T-helper 1 cell treated with Interleukin-12 subunit alpha and Interleukin-12 subunit beta and Interleukin-4 antibody, amounts not matched to agents 30 μg/mL and 1 μg/mL, for 36 hours (primary cell): Measurements from ENCODE around the gene MPP7.

Experiments
- H3K27ac Mint-ChIP-seq: one replicate; pipeline ENCODE4 v1.8.0; 2021; ENCODE audit warnings: mild to moderate bottlenecking, mixed read lengths
- H3K27me3 Mint-ChIP-seq: one replicate; pipeline ENCODE4 v1.8.0; 2021; ENCODE audit warnings: low read depth, mixed read lengths
- H3K36me3 Mint-ChIP-seq: one replicate; pipeline ENCODE4 v1.8.0; 2021; ENCODE audit warnings: low read depth, mixed read lengths
- H3K4me1 Mint-ChIP-seq: one replicate; pipeline ENCODE4 v1.8.0; 2021; ENCODE audit warnings: low read depth, mixed read lengths
- H3K4me3 Mint-ChIP-seq: one replicate; pipeline ENCODE4 v1.8.0; 2021; ENCODE audit warnings: mild to moderate bottlenecking, moderate library complexity, mixed read lengths
- H3K9me3 Mint-ChIP-seq: one replicate; pipeline ENCODE4 v1.8.0; 2021; ENCODE audit warnings: mixed read lengths

MPP7 gene

GRCh38 chr10:28269842-28270456 is 32.9 kb downstream of the MPP7 start:
- H3K4me1 Mint-ChIP-seq = no peaks in the 10 kb centered on the region
- no peak overlapping the region for H3K27ac Mint-ChIP-seq
- no peak overlapping the region for H3K4me3 Mint-ChIP-seq
- H3K36me3 Mint-ChIP-seq = no peaks in the 10 kb centered on the region
- H3K9me3 Mint-ChIP-seq = no peaks in the 10 kb centered on the region
- H3K27me3 Mint-ChIP-seq = no peaks in the 10 kb centered on the region

GRCh38 chr10:28266449-28267224 is 36.2 kb downstream of the MPP7 start:
- Mint-ChIP-seq H3K9me3 (no peaks in the 10 kb centered on the region), H3K4me3 (no peak overlapping the region), H3K27ac (no peak overlapping the region), H3K36me3 (no peaks in the 10 kb centered on the region), H3K27me3 (no peaks in the 10 kb centered on the region), H3K4me1 (no peaks in the 10 kb centered on the region)

- no peaks in the 10 kb centered on the region for H3K36me3 Mint-ChIP-seq
- H3K4me1 Mint-ChIP-seq = peaks cover 4% of the 10 kb centered on the region
- H3K27ac Mint-ChIP-seq = no peak overlapping the region
- no peak overlapping the region for H3K4me3 Mint-ChIP-seq
- H3K27me3 Mint-ChIP-seq = no peaks in the 10 kb centered on the region
- no peaks in the 10 kb centered on the region for H3K9me3 Mint-ChIP-seq
Measured at GRCh38 chr10:28263136-28263857, 39.6 kb downstream of the MPP7 start.

GRCh38 chr10:28256776-28257175 is 46.1 kb downstream of the MPP7 start:
- Mint-ChIP-seq H3K4me3 (no peak overlapping the region), H3K27ac (no peak overlapping the region)

GRCh38 chr10:28254290-28254985 is 48.4 kb downstream of the MPP7 start:
- Mint-ChIP-seq H3K4me3 (no peak overlapping the region), H3K27me3 (peaks cover 3% of the 10 kb centered on the region), H3K4me1 (no peaks in the 10 kb centered on the region), H3K9me3 (no peaks in the 10 kb centered on the region), H3K36me3 (no peaks in the 10 kb centered on the region), H3K27ac (no peak overlapping the region)

More at GRCh38 chr10:28256776-28257175, 46.1 kb downstream of the MPP7 start:
- H3K36me3 Mint-ChIP-seq = no peaks in the 10 kb centered on the region
- H3K4me1 Mint-ChIP-seq = peaks cover 4% of the 10 kb centered on the region
- H3K27me3 Mint-ChIP-seq = peaks cover 3% of the 10 kb centered on the region
- no peaks in the 10 kb centered on the region for H3K9me3 Mint-ChIP-seq

- Mint-ChIP-seq H3K4me1 (peaks cover 4% of the 10 kb centered on the region), H3K27me3 (peaks cover 3% of the 10 kb centered on the region), H3K9me3 (no peaks in the 10 kb centered on the region), H3K36me3 (no peaks in the 10 kb centered on the region), H3K4me3 (no peak overlapping the region), H3K27ac (no peak overlapping the region)
Measured at GRCh38 chr10:28253169-28253785, 49.6 kb downstream of the MPP7 start.
